ENCODE results near the gene FAM43B. TPM values are rescaled to one million over a fixed set of nuclear protein-coding genes. Genes with fewer than 3 reads are reported as not detected.
A peak's percentile ranks its signal among the peaks of the same experiment; 100 is the strongest.

Gene FAM43B
- total RNA-seq, 1 experiment from 2014 or later: 5.0 TPM

GRCh38 chr1:20551161-20551560, 1.2 kb upstream of the FAM43B start:
- peak; percentile 54 for DNase-seq (ENCODE audit: low read depth)

- DNase-seq (ENCODE audit: low read depth): peak; percentile 50
Observed at GRCh38 chr1:20552728-20553445, 514 bp downstream of the FAM43B start.

- DNase-seq (ENCODE audit: low read depth): peak; percentile 40
Observed at GRCh38 chr1:20555025-20555757, 2.8 kb downstream of the FAM43B start.

GRCh38 chr1:20555758-20556120, 3.4 kb downstream of the FAM43B start:
- DNase-seq (ENCODE audit: low read depth): no peak

GRCh38 chr1:20558191-20558590, 5.8 kb downstream of the FAM43B start:
- DNase-seq (ENCODE audit: low read depth): no peak

GRCh38 chr1:20560966-20561365, 8.6 kb downstream of the FAM43B start:
- DNase-seq (ENCODE audit: low read depth): no peak

GRCh38 chr1:20565234-20565633, 12.9 kb downstream of the FAM43B start:
- no peak for DNase-seq (ENCODE audit: low read depth)

GRCh38 chr1:20569523-20570098, 17.2 kb downstream of the FAM43B start:
- DNase-seq (ENCODE audit: low read depth): no peak

GRCh38 chr1:20571427-20571826, 19.1 kb downstream of the FAM43B start:
- DNase-seq (ENCODE audit: low read depth): no peak

GRCh38 chr1:20573987-20574386, 21.6 kb downstream of the FAM43B start:
- DNase-seq (ENCODE audit: low read depth): no peak

- peak; percentile 85 for DNase-seq (ENCODE audit: low read depth)
Observed at GRCh38 chr1:20574686-20575540, 22.5 kb downstream of the FAM43B start.

- no peak for DNase-seq (ENCODE audit: low read depth)
Observed at GRCh38 chr1:20575541-20576336, 23.4 kb downstream of the FAM43B start.

- peak; percentile 78 for DNase-seq (ENCODE audit: low read depth)
Observed at GRCh38 chr1:20578062-20578461, 25.7 kb downstream of the FAM43B start.

- peak; percentile 78 for DNase-seq (ENCODE audit: low read depth)
Observed at GRCh38 chr1:20578721-20579395, 26.5 kb downstream of the FAM43B start.

- peak; percentile 73 for DNase-seq (ENCODE audit: low read depth)
Observed at GRCh38 chr1:20584890-20585289, 32.5 kb downstream of the FAM43B start.

GRCh38 chr1:20586953-20587660, 34.7 kb downstream of the FAM43B start:
- DNase-seq (ENCODE audit: low read depth): no peak

- DNase-seq (ENCODE audit: low read depth): peak; percentile 76
Observed at GRCh38 chr1:20587661-20588053, 35.3 kb downstream of the FAM43B start.

GRCh38 chr1:20588634-20589225, 36.4 kb downstream of the FAM43B start, which contains the start of gene CDA:
Gene CDA, plus strand, starts transcription at chr1:20589097. Its CDS starts 33 bp downstream, at chr1:20589130.
- DNase-seq (ENCODE audit: low read depth): no peak
